Fibroblast of gingiva (primary cell): ENCODE measurements around the gene NCBP3.
"Not testable (repeated sequence)": the region's sequence is repeated elsewhere in the genome, so short reads cannot be mapped to it uniquely, and the experiment has no call there.

ENCODE experiments used
- DNase-seq: peaks from one replicate; pipeline ENCODE4 v3.0.0-alpha.2; 2011; ENCODE audit warnings: low read depth

Gene NCBP3

GRCh38 chr17:3792481-3792880, 53.6 kb downstream of the NCBP3 start:
- DNase-seq, result no peak

DNA sequence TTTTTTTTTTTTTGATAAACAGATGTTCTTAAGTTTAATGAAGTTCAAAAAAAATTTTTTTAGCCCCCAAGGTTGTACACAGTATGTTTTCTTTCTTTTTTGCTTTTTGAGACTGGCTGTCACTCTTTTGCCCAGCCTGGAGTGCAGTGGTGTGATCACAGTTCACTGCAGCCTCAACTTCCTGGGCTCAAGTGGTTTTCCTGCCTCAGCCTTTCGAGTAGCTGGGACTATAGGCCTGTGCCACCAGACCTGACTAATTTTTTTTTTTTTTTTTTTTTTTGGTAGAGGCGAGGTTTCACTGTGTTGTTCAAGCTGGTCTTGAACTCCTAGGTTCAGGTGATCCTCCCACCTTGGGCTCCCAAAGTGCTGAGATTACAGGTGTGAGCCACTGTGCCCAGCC, 57.8 kb downstream of the NCBP3 start:
- DNase-seq, result no peak

DNA sequence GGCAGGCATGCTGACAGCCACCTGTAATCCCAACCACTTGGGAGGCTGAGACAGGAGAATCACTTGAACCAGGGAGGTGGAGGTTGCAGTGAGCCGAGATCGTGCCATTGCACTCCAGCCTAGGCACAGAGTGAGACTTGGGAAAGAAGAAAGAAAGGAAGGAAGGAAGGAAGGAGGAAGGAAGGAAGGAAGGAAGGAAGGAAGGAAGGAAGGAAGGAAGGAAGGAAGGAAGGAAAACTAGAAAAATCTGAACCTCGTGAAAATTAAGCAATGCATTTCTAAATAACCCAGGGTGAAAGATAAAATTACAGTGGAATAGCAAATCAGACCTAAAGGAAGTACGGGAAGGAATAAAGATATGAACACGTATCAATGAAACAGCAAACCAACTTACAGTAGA, 60.7 kb downstream of the NCBP3 start:
- not testable (repeated sequence) for DNase-seq

- DNase-seq, result no peak
These were observed 63.3 kb downstream of the NCBP3 start for GRCh38 chr17:3782751-3783150.

DNA sequence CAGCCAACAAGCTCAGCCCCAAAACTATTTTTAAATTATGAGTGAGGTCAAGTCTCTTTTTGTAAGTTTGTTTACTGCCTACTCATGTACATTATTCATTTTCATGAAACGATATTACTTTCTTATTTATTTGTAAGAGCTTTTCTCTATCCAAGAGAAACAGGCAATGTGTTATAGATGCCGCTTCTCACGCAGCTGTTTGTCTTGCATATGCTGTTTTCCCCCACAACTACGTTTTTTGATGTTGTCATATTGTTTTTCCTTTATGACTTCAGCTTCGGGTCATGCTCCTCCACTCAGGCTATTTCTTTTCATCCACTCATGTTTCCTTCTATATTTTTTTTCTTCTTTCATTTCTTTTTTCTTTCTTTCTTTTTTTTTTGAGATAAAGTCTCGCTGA, 65.1 kb downstream of the NCBP3 start:
- DNase-seq, result no peak

GRCh38 chr17:3777366-3778120, 68.5 kb downstream of the NCBP3 start:
- DNase-seq, result no peak

- no peak for DNase-seq
These were observed 72.1 kb downstream of the NCBP3 start for GRCh38 chr17:3773966-3774365.

DNA sequence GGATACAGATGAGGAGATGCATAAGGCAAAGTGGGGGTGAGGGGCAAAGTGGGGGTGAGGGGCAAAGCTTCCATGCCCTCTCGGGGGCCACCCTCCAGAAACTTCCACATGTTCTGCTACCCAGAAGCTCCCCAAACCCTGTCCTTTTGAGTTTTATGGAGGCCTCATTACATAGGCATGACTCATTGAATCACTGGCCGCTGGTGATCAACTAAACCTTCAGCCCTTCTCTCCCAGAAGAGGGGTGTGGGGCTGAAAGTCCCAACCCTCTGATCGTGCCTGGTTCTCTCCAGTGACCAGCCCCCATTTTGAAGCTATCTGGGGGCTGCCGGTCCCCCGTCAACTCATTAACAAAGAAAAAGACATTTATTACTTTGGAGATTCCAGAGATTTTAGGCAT, 72.5 kb downstream of the NCBP3 start:
- DNase-seq, result no peak

- DNase-seq, result no peak
These were observed 73.3 kb downstream of the NCBP3 start for GRCh38 chr17:3772764-3773163.

GRCh38 chr17:3771140-3771539, 74.9 kb downstream of the NCBP3 start:
- no peak for DNase-seq

- no peak for DNase-seq
These were observed 75.6 kb downstream of the NCBP3 start for GRCh38 chr17:3770466-3770865.

DNA sequence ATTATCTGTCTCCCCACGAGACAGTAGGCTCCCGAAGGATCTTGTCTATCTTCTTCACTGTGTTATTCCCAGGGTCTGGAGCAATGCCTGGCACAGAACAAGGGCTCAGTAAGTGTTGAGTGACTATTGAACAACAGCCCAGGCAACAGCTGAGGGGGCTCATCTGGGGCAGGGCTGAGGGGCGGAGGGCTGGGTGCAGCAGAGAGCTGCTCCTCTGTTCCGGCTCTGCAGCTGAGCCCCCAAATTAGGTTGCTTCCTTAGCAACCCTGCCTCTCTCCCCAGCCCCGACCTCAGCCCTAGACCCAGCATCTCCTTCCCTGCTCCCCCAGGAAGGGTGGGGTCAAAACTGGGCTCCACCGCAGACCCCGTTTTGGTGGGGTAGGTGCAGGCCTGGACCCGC, 77.3 kb downstream of the NCBP3 start:
- DNase-seq, result no peak

DNA sequence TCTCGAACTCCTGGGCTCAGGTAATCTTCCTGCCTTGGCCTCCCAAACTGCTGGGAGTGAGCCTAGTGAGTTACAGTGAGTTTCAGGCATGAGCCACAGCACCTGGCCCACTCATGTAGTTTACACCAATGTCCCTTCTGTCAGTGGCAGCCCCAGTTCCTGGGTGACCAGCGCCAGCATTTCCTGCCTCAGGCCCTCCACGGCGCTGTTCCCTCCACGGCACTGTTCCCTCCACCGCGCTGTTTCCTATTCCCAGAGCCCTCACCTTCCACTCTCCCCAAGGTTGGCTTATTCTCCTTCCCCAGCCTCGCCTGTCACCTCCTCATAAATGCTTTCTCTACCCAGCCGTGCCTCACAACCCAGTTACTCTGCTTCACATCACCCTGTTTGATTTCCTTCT, 77.7 kb downstream of the NCBP3 start:
- no peak for DNase-seq

DNA sequence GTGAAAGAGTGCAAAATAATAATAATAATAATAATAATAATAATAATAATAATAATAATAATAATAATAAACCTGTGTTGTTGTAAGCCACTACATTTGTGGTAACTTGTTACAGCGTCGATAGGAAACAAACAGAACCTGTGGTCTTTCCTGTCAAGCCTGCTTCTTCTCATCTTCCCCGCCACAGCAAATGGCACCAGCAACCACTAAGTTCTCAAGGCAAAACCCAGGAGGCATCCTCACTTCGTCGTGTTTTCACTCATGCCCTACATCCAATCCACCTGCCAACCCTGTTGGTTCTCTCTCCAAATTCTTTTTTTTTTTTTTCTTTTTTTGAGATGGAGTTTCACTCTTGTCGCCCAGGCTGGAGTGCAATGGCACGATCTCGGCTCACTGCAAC, 79.3 kb downstream of the NCBP3 start:
- no peak for DNase-seq

DNA sequence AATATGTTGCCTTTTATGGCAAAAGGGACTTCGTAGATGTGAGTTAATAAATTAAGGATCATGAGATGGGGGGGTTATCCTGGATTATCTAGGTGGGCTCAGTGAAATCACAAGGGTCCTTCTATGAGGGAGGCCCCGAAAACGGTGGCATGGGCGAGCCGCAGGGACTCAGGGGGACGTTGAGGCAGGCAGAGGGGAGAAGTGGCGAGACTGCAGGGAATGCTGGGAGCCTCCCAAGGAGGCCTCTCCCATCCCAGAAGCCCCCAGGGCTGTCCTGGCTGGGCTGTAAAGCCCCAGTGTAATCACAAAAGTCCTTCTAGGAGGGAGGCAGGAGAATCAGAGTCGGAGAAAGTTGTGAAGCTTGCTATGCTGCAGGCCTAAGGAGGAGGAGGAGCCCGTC, 80.1 kb downstream of the NCBP3 start:
- DNase-seq, result no peak

DNA sequence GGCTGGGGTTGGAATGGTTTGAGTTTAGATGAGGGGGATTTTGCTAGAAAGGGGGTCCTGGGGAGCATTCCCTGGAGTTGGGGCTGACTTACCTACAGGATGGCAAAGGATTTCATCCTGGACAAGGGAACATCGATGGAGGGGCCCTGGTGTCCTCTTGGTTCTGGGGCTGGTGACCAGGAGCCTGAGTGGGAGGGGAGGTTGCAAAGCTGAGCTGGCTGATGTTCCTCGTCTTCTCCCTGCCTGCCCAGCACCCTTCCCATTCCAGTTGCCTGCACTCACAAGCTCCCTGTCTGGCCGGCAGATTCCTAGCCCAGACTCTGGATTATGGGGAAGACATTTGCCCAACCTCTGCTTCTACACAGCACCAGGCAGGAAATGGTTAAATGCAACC, 82.3 kb downstream of the NCBP3 start:
- no peak for DNase-seq

DNA sequence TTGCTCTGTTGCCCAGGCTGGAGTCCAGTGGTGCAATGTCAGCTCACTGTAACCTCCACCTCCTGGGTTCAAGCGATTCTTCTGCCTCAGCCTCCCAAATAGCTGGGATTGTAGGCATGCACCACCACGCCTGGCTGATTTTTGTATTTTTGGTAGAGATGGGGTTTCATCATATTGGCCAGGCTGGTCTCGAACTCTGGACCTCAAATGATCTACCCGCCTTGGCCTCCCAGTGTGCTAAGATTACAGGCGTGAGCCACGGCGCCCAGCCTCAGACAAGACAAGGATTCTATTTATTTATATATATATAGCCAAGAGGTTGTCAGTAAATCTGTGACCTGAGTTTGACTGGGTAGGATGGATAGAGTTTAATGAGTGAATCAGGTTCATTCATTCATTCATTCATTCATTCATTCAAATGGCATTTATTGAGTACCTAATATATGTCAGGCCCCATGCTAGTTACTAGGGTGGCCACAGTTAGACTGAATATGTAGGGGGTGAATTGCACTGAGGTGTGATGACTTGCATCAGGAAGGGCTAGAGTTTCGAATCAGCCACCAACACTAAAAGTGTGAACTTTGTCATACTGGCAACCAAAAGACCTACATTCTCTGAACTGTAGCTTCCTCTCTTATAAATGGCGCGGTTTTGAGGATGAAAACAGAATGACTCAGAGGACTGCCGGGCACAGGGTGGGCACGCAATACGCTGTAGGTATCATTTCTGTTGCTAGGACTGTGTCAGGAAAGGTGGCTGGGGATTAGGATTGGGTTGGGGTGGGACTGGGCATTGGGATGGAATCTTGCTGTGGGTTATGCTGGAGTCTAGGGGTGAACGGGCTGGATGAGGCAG, 82.9 kb downstream of the NCBP3 start:
- no peak for DNase-seq

GRCh38 chr17:3761918-3762380, 84.1 kb downstream of the NCBP3 start:
- no peak for DNase-seq

GRCh38 chr17:3761036-3761917, 84.8 kb downstream of the NCBP3 start:
- no peak for DNase-seq

DNA sequence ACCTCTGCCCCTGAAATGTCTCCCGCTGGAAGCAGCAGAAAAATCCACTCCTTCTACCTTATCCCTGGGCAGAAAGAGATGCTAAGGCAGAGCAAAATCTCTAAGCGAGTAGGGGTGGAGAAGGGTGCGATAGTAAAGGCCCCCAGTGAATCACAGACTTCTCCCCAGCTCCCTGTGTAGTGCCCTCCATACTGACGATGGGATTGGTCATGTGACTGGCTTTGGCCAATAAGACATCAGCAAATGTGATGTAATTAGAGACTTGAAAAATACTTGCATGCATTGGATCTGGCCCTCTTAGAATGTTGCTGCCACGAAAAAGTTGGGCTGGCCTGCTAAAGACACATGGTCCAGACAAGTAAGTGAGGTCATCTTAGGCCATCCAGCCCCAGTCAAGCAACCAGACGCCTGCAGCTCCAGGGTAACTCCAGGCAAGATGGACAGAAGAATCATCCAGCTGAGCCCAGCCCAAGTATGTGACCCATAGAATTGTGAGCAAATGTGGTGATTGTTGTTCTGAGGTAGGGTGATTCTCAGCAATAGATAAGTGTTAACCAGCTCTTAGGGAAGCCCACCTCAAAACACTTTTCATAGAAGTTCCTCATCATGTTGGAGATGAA, 86.3 kb downstream of the NCBP3 start:
- no peak for DNase-seq

DNA sequence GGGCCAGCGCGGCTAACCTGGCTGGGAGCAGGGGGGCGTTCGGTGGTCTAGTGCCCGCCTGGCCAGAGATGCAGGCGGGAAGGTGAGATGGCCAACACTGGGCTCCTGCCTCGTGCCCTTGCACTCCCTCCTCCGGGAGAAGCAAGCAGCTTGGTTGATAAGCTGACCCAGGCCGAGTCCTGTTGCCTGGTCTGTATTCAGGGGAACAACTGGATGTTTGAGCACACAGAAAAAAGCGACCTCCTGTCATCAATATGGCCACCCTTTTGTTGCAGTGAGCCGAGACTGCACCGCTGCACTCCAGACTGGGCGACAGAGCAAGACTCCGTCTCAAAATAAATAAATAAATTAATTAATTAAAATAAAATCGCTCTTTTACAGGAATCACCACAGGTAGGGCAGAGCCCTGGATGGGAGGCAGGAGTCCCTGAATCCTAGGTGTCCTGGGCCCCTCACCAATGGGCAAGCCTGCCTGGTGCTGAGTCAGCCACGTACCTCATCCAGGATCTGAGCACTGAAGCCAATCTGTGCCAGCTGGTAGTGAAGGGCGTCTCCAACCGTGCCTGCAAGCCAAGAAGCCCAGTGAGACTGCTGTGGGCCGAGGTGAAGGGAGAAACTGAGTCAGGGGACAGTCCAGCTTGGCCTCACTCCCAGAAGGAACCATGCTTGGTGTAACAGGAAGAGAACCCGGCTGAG, 90.6 kb downstream of the NCBP3 start:
- no peak for DNase-seq
